Raji (cell line): ENCODE results near the gene RUFY3.

Experiments used
- POLR2A ChIP-seq: IDR thresholded peaks from 2 replicates; pipeline ENCODE4 v1.6.1; 2011; ENCODE audit warnings: low read depth, low read length, control low read depth; ENCODE audit not compliant: insufficient read depth

RUFY3 gene

DNA sequence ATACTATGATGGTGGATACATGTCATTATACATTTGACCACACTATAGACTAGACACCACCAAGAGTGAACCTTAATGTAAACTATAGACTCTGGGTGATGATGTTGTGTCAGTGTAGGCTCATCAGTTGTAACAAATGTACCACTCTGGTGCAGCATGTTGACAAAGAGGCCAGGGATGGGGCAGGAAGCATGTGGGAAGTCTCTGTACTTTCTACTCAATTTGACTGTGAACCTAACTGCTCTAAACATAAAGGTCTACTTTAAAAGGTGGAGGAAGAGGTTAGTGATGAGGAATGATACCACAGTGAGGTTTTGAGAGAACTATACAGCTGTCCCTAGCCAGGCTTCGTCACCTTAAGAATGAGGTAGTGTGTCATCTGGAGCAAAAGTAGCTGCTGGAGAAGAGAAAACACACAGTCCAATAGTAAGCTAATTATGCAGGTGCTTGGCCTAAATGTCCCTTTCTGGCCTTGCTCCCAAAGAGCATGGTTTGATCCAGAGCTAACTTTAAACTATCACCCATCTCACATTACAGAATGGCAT lies 79.6 kb downstream of the RUFY3 start:
- TF ChIP-seq POLR2A, result no peak

DNA sequence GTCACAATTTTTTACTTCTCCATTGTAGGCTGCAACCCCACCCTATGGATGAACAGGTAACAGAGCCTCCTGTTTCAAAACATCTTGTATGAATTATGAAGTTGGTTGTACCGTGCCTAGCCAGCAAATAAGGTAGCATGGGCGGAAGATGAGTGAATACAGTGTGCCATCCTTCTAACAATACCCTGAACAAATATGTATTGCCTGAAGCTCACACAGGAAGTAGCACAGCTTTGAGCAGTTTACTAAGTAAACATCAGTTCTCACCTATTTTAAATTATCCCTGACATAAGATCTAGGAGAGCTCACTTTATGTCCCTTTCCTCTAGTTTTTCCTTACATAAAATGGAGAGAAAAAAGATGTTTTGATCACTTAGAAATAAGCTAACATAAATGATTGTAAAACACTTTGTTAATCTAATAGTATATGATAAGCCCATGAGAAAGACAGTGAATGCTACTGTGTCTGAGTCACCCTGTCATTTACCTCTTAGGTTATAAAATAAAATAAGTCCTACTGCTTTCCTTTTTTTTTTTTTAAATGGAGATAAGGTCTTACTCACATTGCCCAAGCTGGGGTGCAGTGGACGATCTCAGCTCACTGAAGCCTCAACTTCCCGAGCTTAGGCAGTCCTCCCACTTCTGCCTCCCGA lies 81.3 kb downstream of the RUFY3 start:
- no peak for TF ChIP-seq POLR2A

DNA sequence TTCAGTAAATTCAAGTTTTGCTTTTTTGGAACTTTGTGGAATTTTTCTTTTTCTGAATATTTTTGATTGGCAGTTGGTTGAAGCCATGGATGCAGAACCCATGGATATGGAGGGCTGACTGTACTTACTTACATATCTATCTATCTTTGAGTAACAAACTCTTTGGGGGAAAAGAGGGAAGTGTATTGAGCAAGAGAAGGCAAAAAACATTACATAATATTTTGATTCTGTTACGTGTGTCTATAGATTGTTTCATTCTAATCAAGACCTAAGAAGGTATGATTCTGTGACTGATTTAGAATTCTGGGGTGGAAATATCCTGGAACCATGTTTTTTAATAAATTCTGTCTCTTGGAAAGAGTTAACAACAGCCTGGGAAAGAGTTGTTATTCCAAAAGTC lies 86.4 kb downstream of the RUFY3 start:
- no peak for TF ChIP-seq POLR2A

DNA sequence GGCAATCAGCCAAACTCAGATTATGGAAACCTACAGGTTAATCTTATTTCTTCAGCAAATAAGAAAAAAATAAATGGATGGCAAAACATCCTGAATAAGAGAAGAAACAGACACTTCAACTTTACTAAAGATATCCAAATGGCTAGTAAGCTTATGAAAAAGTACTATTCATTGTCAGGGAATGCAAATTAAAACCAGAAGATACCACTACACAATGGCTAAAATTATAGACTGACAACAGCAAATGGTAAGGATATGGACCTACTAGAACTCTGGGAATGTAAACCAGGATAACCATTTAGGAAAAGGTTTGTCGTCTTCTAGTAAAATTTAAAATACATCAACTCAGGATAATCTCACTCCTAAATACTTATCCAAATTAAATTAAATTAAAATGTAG lies 93.6 kb downstream of the RUFY3 start:
- no peak for TF ChIP-seq POLR2A

DNA sequence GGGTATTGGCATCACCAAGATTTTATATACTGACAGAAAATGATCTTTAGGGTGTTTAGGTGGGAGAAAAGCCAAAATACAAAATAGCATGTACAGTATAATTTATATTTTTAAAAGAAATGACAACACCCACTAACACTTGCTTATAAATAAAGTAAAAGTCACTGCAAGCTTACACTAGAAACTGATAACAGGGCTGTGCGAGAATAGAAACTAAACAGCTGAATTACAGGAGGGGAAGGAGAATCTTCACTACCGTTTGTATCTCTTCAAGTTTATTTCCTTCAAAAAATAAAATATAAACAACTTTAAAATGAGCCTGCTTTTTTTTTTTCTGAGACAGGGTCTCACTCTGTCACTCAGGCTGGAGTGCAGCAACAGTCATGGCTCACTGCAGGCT lies 95.1 kb downstream of the RUFY3 start:
- TF ChIP-seq POLR2A, result no peak

DNA sequence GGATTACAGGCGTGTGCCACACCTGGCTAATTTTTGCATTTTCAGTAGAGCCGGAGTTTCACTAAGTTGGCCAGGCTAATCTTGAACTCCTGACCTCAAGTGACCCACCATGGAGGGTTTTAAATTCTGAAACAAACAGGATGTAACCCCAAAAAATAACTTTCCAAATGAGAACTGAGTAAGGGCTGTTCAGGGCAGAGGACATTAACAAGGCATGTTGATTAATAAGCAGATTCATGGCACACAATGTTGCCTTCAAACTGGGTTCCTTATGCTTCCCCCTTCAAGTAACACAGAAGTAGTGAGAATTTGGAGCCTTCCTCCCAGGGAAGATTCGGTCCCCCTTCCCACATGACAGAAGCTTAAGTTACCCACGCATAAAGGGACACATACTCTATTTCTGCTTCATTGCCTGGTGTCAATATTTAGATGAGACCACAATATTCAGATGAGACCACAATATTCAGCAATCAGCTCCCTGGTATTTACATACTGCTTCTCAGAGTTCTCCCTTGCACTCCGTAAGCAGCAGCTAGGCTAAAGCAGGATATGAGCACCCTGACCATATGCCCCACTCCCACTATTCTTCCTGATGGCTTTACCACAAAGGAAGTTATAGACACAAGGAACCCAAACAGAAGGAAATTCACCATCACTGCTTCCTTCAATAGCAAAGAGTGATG lies 96.5 kb downstream of the RUFY3 start:
- no peak for TF ChIP-seq POLR2A

DNA sequence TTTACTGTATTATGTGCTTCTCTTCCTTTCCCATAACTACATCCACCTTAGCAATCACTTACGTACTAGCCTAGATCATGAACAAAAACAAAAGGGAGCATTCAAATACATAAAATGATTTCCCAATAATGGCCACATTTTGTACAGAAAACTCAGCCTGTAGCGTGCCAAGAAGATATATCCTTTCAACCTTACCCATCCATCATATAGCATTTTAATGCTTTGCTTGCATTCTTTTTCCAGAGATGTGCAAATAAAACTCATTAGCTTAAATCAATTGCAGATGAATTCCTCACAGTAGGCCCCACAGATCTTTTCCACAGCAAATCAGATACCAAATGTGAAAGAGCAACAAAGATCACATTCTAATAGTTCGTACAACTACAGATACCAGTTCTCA lies 97.2 kb downstream of the RUFY3 start:
- TF ChIP-seq POLR2A, result no peak

DNA sequence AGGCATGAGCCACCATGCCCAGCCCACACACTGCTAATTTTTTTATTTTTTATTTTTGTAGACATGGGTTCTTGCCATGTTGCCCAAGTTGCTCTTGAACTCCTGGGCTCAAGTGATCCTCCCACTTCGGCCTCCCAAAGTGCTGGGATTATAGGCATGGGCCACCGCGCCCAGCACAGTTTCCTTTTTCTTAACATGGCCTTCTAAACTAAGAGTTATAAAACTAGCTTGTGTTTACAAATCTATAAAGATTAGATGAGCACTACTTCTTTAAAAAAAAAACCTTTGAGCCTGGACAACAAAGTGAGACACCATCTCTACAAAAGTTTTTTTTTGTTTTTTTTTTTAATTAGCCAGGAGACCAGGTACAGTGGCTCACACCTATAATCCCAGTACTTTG lies 107.3 kb downstream of the RUFY3 start:
- no peak for TF ChIP-seq POLR2A

DNA sequence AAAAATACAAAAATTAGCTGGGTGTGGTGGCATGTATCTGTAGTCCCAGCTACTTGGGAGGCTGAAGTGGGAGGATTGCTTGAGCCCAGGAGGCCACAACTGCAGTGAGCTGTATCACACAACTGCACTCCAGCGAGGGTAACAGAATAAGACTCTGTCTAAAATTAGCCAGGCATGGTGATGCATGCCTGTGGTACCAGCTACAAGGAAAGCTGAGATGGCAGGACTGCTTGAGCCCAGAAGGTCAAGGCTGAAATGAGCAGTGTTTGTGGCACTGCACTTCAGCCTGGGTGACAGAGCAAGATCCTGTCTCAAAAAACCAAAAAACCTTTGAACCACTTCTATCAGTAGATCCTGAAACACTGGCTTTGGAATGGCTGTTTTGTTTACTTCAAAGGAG lies 107.7 kb downstream of the RUFY3 start:
- TF ChIP-seq POLR2A, result no peak

DNA sequence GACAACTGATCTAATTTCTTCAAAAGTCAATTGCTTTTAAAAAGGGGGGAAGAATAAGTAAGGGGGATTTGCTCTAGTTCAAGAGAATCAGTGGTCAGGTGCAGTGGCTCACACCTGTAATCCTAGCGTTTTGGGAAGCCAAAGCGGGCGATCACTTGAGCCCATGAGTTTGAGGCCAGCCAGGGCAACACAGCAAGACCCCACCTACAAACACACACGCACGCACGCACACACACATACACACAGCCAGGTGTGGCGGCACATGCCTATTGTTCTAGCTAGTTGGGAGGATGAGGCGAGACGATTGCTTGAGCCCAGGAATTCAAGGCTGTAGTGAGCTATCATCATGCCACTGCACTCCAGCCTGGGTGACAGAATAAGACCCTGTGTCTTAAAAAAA lies 108.3 kb downstream of the RUFY3 start:
- TF ChIP-seq POLR2A, result no peak

DNA sequence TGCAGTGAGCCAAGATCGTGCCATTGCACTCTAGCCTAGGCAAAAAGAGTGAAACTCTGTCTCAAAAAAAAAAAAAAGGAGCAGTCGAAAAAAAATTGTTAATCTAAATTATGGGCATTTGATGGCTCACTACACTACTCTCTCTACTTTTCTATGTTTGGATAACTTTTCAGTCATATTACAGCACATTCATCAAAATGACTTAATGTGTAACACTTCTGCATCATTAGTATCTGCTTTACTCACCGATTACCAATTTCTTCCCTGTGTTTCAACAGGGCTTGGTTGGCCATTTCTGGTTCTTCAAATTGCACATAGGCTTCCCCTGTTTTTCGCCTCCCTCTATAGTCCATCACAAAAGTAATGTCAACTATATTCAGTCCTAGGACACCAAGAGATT lies 109.5 kb downstream of the RUFY3 start:
- no peak for TF ChIP-seq POLR2A

DNA sequence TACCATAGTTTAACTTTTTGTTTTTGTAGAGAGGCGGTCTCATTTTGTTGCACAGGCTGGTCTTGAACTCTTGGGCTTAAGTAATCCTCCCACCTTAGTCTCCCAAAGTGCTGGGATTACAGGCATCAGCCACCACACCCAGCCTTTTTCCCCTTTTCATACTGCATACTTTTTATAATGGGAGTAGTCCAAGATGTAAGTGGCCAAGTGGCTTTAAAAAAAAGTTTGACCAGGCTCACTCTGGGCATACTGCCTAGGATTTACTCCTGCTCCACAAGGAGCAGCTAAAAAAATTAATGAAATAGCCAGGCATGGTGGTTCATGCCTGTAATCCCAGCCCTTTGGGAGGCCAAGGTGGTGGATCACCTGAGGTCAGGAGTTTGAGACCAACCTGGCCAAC lies 111.9 kb downstream of the RUFY3 start:
- no peak for TF ChIP-seq POLR2A

DNA sequence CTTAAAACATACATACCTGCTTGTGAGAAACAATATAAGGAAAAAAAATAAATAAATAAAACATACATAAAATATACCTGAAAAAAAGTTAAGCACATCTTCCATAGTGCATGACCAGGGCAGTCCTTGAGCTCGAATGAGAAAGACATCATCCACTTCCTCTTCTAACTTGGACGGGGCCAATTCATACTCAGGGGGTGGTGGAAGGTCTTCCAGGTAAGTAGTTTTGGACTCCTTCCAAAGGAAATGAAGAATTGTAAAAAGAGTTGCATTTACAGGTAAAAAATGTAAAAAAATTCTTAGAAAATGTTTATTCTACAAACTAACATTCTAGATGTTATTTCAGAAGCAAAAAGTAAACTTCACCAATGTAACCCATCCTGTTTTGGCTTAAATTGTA lies 114.3 kb downstream of the RUFY3 start:
- no peak for TF ChIP-seq POLR2A

DNA sequence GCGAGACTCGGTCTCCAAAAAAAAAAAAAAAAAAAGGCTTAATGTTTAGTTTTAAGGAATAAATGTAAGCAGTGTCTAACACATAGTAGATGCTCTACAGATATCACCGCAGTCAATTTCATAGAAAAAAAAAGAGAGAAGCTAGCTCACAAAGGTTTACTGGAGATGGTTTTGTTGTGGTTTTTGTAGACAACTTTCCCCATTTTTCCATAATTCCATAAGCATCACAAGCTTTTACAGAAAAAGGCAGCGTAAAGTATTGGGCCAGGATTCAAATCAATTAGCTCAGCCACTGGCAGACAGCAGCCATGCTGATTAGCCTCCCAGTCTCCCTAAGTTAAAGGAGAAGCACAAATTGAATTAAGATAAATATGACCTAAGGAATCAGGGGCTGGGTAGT lies 116.4 kb downstream of the RUFY3 start:
- no peak for TF ChIP-seq POLR2A

DNA sequence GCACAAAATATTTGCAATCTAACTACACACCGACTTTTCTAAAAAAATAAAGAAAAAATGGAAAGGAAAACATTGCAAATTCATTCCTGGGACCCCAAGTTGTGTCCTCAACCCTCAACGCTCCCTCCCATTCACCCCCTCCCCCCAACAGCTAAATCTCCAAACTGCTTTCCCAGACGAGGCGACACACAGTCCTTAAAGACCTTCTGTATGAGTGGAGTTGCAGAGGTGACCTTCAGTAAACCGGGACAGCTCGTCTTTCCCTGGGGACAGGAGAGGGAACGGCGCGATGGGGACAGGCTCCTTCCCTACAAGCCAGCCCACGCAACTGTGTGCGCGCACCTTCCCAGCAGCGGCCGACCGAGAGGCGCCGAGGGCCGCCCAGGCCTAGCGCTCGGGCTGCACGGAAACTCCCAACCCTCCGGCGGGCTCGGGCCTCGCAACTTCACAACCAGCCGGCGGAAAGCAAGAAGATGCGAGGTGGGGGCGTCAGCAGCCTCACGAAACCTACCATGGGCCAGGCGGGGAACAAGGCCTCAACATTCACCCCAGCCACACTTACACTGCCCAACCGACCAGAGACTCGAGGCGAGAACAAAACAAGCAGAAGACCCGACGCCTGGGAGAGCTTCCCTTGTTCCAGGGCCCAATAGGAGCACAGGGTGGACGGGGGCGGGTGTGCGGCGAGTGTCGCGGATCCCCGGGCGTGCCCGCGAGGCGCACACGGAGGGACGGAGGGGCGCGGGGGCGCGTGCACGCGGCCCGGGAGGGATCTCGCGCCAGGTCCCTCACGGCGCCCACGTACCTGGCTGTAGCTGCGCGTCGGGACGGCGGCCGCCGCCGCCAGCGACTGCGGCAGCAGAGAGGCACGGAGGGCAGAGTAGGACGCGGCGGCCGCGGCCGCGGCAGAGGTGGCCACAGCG lies 117.2 kb downstream of the RUFY3 start:
- no peak for TF ChIP-seq POLR2A

DNA sequence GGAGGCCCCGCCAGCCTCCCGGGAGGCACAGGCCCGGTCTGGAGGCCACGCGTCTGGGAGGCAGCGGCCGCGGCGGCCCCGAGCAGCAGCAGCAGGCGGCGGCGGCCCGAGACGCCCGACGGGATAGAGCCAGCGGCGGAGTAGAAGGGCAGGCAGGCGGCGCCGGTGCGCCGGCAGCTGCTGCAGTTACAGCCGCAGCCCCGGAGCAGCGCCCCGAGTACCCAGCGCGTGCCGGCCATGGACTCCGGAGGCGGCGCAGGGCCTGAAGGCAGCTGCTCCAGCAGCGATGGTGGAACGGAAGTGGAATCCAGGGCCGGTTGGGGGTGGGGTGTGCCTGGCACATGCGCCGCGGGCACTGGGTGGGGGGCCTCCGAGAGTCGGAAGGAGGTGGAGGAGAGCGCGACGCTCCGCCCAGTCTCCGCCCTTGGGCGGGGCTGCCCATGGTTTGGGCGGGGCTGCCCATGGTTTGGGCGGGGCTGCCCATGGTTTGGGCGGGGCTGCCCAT lies 117.9 kb downstream of the RUFY3 start, which contains the start of gene GRSF1:
TSS of gene GRSF1 (minus strand) at position 302 of the 505 bp plus-strand sequence. CDS start at position 239, 63 bp downstream.
- TF ChIP-seq POLR2A, result peak; percentile 93

DNA sequence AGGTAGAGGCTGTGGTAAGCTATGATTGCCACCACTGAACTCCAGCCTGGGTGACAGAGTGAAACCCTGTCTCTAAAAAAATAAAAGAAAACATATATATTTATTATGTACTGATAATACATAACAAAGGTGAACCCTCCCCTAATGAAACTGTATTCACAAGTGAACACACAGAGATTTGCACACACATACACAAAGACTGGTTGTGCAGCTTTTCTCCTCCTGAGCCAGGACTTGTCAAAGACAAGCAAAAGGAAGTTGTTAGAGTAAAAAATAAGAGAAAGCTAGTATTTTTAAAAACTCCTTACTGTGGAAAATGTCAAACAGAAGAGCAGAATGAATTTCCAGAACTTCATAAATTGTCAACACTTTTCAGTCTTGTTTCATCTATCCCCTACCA lies 119.4 kb downstream of the RUFY3 start:
- TF ChIP-seq POLR2A, result no peak
